T-helper 22 cell (primary cell): ENCODE data around the gene NUDT3.
A peak's percentile ranks its signal among the peaks of the same experiment; 100 is the strongest.

Source experiments
- DNase-seq: peaks from one replicate; pipeline ENCODE4 v3.0.0-alpha.2; 2020; ENCODE audit warnings: low read depth

Gene NUDT3

GRCh38 chr6:34238585-34239499, 153.6 kb downstream of the NUDT3 start:
- DNase-seq: no peak

DNA sequence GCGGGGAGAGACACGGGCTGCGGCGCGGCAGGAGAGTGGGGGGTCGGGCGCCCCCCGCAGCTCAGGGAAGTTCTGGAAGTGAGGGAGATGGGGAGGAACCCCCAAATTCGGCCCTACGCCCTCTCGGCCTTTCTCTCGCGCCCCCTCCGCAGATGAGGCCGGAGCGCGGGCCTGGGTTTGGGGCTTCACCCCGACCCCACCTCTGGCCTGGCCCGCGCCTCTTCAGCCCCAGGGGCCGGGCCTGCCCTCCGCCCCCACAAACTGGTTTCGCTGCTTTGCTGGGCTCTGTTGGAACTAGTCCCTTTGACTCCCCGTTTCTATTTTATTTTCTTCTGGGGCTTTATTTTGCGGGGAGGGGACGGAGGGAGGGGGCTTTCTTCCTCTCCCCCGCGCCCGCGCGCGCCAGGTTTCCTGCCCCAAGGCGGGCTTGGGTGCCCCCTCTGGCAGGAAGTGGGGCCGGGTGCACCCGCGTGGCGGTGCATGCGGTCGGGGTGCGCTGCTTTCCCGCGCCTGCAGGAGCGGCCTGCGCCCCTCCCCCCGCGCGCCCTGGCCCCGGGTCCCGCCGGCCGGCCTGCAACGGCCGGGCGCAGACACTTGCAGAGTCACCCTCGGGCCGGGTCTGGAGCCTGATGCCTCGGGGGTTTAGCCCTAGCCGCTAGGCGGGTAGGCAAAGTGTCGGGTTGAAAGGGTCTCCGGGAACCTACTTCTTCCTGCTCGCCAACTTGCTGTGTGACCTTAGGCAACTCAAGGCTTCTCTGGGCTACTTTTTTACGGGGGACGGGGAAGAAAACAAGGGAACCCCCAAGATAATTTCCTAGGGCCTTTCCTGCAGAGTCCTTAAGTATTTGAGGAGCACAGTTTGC, 154.5 kb downstream of the NUDT3 start:
- DNase-seq: peak; percentile 54

- no peak for DNase-seq
Measured at GRCh38 chr6:34237316-34237721, 155.2 kb downstream of the NUDT3 start.

DNA sequence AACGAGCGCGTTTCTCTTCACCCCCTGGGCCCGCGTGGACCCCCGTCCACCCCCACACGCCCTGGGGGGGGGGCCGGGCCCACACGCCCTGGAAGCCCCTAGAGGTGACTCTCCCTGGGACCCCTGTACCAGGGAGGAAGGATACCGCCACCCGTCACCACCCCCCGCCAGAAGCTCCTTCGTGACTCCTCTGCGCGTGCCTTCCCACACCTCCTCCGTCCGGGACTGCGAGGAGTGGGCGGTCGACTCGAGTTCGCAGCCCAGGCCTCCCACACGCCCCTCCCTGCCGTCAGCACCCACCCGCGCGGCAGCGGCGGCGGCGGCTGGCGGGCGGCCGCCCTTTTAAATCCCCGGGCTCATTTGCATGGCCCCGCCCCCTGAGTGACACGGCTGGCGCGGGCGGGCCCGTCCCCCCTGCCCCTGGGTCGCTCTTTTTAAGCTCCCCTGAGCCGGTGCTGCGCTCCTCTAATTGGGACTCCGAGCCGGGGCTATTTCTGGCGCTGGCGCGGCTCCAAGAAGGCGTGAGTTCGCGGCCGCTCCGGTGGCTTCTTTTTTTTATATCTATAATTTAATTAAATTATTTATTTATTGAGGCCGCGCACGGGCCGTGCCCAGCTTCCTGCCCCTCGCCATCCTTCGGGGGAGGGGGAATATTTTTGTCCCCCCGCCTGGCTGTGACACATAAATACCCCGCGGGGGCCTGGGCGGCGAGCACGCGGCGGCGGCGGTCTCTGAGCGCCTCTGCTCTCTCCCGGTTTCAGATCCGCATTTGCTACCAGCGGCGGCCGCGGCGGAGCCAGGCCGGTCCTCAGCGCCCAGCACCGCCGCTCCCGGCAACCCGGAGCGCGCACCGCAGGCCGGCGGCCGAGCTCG, 155.8 kb downstream of the NUDT3 start, which contains the start of gene HMGA1:
Gene HMGA1, plus strand, starts transcription at position 431 of the 873 bp plus-strand sequence. CDS start 3,908 bp downstream, outside the sequence.
- DNase-seq: peak; percentile 84

GRCh38 chr6:34236131-34236442, 156.4 kb downstream of the NUDT3 start:
- DNase-seq: peak; percentile 50

- DNase-seq: peak; percentile 57
Measured at GRCh38 chr6:34235307-34236130, 156.9 kb downstream of the NUDT3 start.

DNA sequence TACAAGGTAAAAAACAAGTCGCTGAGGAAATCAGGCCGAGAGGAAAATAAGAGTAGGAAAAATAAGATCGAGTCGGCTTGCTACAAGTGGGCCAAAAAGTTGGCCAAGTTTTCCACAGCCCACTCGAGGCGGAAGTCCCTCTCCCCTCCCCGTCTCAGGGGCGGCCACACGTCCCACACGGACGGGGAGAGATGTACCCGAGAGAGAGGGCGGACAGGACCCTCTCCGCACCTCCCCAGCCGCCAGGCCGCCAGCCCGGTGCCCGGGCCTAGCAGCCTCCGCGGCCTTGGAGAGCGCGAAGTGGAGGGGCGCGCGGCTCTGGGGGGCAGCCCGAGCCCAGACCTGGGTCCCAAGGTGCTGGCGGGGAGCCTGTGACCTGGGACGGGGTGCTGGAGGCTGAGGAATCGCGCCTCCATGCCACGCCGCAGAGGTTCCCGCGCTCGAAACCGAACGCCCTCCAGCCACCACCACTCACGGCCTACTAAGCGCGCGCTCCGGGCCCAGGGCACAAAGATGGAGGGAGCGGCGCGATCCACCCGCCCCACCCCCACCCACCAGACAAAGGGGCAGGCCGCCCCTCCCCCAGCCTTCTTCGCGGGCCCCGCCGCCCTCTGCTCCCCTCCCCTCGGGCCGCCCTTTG, 157.7 kb downstream of the NUDT3 start:
- DNase-seq: no peak

GRCh38 chr6:34233867-34234266, 158.6 kb downstream of the NUDT3 start:
- no peak for DNase-seq

DNA sequence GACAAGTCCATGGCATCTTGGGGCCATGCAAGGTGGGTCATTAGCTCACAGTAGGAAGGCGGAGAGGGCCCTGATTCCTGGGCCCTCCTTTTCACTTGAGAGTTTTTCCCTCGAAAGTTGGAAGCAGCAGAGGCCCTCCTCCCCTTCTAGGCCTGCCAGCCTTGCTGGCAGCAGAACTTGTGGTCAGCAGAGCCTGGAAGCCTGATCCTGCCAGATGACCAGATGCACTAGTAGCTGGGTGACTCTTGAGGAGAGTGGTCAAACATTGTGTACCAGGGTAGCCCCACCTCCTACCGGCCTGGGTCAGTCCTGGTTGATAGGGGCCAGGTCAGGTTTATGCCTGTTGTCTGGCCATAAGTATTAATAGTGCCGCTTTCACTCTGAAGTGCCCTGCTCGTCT, 159.6 kb downstream of the NUDT3 start:
- no peak for DNase-seq

GRCh38 chr6:34231566-34232336, 160.7 kb downstream of the NUDT3 start:
- no peak for DNase-seq

- DNase-seq: no peak
Measured at GRCh38 chr6:34230653-34231371, 161.7 kb downstream of the NUDT3 start.

DNA sequence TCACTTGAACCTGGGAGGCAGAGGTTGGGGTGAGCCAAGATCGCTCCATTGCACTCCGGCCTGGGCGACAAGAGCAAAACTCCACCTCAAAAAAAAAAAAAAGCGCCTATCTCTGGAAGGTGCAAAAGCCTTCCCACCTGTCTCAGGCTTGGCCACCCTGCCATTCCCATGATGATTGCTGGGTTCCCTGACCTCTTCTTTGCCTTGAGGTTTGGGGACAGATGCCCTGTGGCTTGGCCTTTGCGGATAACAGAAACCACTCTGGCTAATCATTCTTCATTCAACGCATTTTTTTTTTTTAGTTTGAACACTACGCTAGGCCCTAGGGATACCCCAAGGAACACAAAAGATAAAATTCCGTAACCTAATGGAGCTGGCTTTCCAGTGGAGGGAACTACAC, 162.6 kb downstream of the NUDT3 start:
- no peak for DNase-seq
